ENCODE measurements around the gene CLEC18B. TPM values are rescaled to one million over a fixed set of nuclear protein-coding genes. Genes with fewer than 3 reads are reported as not detected.
A peak's percentile ranks its signal among the peaks of the same experiment; 100 is the strongest.

Gene CLEC18B
- total and polyA plus RNA-seq, 11 donors: 0.14 to 1.5 (median 0.28) TPM; not detected in 5

DNA sequence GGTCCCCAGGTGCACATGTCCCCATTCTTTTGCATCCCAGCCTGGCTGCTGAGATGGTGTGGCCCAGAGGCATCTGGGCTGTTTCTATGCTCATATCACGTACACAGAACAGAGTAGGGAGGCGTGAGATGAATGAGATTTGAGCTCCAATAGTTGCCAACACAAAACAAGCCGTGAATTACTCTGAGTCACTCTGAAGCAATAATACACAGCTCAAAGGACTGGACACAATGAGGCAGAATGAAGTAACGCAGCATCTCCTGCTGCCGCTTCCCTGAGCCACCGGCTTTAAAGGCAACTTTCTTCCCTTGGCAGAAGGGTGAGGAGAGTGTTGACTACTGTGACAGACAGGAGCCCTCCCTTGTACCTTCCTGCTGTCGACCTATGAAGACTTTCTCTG, 33.9 kb upstream of the CLEC18B start:
- no peak for TF ChIP-seq POLR2A (IDR thresholded peaks at IDR 0.05)
- TF ChIP-seq, protein P1, sequence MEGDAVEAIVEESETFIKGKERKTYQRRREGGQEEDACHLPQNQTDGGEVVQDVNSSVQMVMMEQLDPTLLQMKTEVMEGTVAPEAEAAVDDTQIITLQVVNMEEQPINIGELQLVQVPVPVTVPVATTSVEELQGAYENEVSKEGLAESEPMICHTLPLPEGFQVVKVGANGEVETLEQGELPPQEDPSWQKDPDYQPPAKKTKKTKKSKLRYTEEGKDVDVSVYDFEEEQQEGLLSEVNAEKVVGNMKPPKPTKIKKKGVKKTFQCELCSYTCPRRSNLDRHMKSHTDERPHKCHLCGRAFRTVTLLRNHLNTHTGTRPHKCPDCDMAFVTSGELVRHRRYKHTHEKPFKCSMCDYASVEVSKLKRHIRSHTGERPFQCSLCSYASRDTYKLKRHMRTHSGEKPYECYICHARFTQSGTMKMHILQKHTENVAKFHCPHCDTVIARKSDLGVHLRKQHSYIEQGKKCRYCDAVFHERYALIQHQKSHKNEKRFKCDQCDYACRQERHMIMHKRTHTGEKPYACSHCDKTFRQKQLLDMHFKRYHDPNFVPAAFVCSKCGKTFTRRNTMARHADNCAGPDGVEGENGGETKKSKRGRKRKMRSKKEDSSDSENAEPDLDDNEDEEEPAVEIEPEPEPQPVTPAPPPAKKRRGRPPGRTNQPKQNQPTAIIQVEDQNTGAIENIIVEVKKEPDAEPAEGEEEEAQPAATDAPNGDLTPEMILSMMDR (IDR thresholded peaks at IDR 0.05): no peak
- WGBS, 4 donors: 87 to 90% (median 90%) methylated on average over 7 of the region's 7 CpGs
- Histone ChIP-seq H3K9me3 (no peaks in the 10 kb centered on the region), H3K27ac (no peak overlapping the region), H3K27me3 (no peaks in the 10 kb centered on the region), H3K4me3 (no peak overlapping the region), H3K36me3 (peaks cover 2 to 99% (median 94%) of the 10 kb centered on the region in 9 donors), H3K4me1 (peaks cover 0 to 17% (median 4%) of the 10 kb centered on the region in 12 donors)
- intact Hi-C loops (cut with DNase I): no loop called here
- ATAC-seq (no peak), DNase-seq (no peak)

DNA sequence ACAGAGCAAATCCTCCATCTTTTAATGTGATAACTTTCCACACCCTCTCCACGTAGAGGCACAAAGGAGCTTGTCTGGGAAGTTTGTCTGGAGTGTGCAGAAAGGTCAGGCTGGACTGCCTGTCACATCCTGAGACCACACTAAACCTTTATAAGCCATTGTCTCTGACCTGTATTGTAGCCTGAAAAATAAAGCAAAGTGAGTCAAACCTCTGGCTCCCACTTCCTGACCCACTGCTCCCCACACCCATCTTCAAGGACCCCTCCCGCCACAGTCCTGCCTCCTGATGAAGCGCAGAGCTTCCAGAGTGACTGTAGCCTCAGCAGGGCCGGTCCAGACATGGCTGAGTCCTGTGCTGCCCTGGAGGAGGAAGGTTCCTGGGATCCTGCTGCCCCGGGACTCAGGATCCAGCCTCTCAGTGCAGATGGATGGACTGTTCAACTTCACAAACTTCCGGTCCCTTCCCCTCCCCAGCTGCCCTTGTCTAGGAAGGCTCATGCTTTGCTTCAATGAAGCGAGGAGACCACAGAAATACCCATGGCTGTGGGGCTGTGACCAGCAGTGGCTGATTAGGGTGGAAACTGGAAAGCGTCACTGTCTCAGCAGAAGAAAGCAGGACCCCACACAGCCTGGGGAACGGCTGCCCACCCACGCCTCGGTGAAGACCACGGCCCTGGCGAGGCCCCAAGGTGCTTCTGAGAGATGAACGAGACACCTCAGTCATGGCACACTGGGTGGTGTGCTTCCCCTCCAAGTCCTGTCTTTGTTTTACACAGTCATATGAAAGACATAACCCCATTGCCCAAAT, 30.9 kb upstream of the CLEC18B start:
- H3K27ac ChIP-seq: peak overlapping the region in 1 of 12 donors; percentile 90
- 87 to 93% (median 90%) methylated on average over 13 to 14 of the region's 14 CpGs for WGBS, 4 donors
- intact Hi-C loops (cut with DNase I): no loop called here
- H3K36me3 ChIP-seq: peaks cover 2 to 69% (median 66%) of the 10 kb centered on the region in 9 donors
- DNase-seq (peak in 1 of 5 donors; percentile 41), ATAC-seq (peak in 2 of 4 donors; percentile 7 to 16)
- peaks cover 12 to 39% (median 26%) of the 10 kb centered on the region in 12 donors for H3K4me1 ChIP-seq
- no peaks in the 10 kb centered on the region for H3K9me3 ChIP-seq
- no peaks in the 10 kb centered on the region for H3K27me3 ChIP-seq
- H3K4me3 ChIP-seq: no peak overlapping the region
- no peak for TF ChIP-seq POLR2A (IDR thresholded peaks at IDR 0.05)

DNA sequence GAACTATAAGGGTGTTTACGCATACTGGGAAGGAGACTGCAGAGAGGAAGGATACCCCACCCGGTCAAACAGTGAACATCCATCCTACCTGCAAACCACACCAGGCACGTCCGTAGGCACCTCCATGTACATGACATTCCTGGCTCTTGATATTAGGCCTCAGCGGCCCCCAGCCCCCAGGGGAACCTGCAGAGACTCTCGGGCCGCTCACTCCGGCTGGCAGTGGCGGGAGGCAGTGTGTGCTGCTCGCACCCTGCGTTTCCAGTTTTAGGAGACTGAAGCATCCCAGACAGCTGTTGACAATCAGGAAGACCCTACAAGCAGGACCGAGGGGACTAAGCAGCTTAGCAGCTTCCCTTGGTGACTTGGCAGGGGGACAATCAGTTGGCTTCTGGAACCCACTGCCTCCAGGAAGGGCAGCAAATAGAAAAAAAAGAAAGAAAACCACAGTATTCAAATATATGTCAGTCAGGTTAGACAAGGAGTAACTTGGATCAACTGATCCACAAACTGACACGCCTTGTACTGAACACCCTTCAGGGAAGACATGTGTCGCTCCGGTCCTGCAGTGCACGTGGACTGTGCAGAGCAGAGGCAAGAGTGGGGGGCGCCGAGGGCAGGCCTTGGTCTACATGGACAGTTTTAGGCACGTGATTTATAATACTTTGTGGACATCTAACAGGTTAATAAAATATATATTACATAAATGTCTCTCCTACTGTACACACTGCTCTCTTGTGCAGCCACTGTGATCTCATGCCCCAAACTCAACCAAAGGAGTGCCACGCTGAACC, 29.9 kb upstream of the CLEC18B start:
- ATAC-seq (no peak), DNase-seq (no peak)
- Histone ChIP-seq H3K4me3 (no peak overlapping the region), H3K9me3 (no peaks in the 10 kb centered on the region), H3K27me3 (no peaks in the 10 kb centered on the region), H3K36me3 (peaks cover 2 to 59% (median 56%) of the 10 kb centered on the region in 9 donors), H3K27ac (peak overlapping the region in 5 of 12 donors; percentile 5 to 90 (median 83)), H3K4me1 (peaks cover 12 to 47% (median 30%) of the 10 kb centered on the region in 12 donors)
- intact Hi-C loops (cut with DNase I): no loop called here
- WGBS, 4 donors: 91 to 95% (median 93%) methylated on average over 20 of the region's 20 CpGs
- TF ChIP-seq POLR2A (IDR thresholded peaks at IDR 0.05): no peak
- TF ChIP-seq, protein P1 (IDR thresholded peaks at IDR 0.05): no peak

DNA sequence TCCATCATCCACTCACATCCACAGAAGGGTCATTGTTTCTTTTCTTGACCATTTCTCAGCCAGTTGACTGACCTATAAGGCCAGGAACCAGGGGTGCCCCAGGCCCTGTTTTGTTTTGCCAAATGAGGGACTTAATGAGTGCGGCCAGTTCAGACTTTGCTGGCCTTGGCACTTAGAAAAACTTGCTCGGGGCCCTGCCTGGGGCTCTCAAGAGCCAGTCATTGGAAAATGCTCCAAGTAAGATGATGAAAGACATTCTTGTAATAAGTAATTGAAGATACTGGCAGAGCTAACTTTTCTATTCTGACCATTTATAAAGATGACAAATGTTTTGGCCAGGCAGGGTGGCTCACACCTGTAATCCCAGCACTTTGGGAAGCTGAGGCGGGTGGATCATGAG, 29.0 kb upstream of the CLEC18B start:
- TF ChIP-seq POLR2A (IDR thresholded peaks at IDR 0.05): no peak
- TF ChIP-seq, protein P1 (IDR thresholded peaks at IDR 0.05): no peak
- Histone ChIP-seq H3K4me3 (no peak overlapping the region), H3K27ac (peak overlapping the region; percentile 71 to 90 (median 83)), H3K9me3 (no peaks in the 10 kb centered on the region), H3K36me3 (peaks cover 2 to 50% (median 47%) of the 10 kb centered on the region in 9 donors), H3K4me1 (peaks cover 12 to 47% (median 30%) of the 10 kb centered on the region in 12 donors), H3K27me3 (no peaks in the 10 kb centered on the region)
- no peak for ATAC-seq
- no peak for DNase-seq
- intact Hi-C loops (cut with DNase I): no loop called here
- WGBS, 4 donors: 93 to 99% (median 95%) methylated on average over 3 of the region's 3 CpGs
